ENCODE data around the gene FBXW10B. TPM values are rescaled to one million over a fixed set of nuclear protein-coding genes. Genes with fewer than 3 reads are reported as not detected.
"Not testable (repeated sequence)": the region's sequence is repeated elsewhere in the genome, so short reads cannot be mapped to it uniquely, and the experiment has no call there.

Gene FBXW10B
- total RNA-seq, 1 donor, result 0.21 TPM

- peaks cover 23% of the 10 kb centered on the region for H3K4me1 ChIP-seq (ENCODE audit: insufficient read depth, low read length)
- H3K27me3 ChIP-seq (ENCODE audit: insufficient read depth, low read length), result no peaks in the 10 kb centered on the region
- no peaks in the 10 kb centered on the region for H3K9me3 ChIP-seq (ENCODE audit: low read depth, low read length)
- no peak overlapping the region for H3K4me3 ChIP-seq (ENCODE audit: low read length)
Measured at GRCh38 chr17:15649861-15650421, 30.4 kb upstream of the FBXW10B start.

- no peaks in the 10 kb centered on the region for H3K9me3 ChIP-seq (ENCODE audit: low read depth, low read length)
- H3K4me3 ChIP-seq (ENCODE audit: low read length), result no peak overlapping the region
- no peaks in the 10 kb centered on the region for H3K27me3 ChIP-seq (ENCODE audit: insufficient read depth, low read length)
- peaks cover 23% of the 10 kb centered on the region for H3K4me1 ChIP-seq (ENCODE audit: insufficient read depth, low read length)
Measured at GRCh38 chr17:15648386-15648785, 28.9 kb upstream of the FBXW10B start.

- H3K9me3 ChIP-seq (ENCODE audit: low read depth, low read length); H3K4me3 ChIP-seq (ENCODE audit: low read length); H3K27me3 ChIP-seq (ENCODE audit: insufficient read depth, low read length): not testable (repeated sequence)
- peaks cover 13% of the 10 kb centered on the region for H3K4me1 ChIP-seq (ENCODE audit: insufficient read depth, low read length)
Measured at GRCh38 chr17:15645942-15646312, 26.4 kb upstream of the FBXW10B start.

- not testable (repeated sequence) for H3K27me3 ChIP-seq (ENCODE audit: insufficient read depth, low read length); H3K9me3 ChIP-seq (ENCODE audit: low read depth, low read length); H3K4me3 ChIP-seq (ENCODE audit: low read length); H3K4me1 ChIP-seq (ENCODE audit: insufficient read depth, low read length)
Measured at GRCh38 chr17:15645099-15645941, 25.8 kb upstream of the FBXW10B start.

- not testable (repeated sequence) for H3K4me1 ChIP-seq (ENCODE audit: insufficient read depth, low read length); H3K9me3 ChIP-seq (ENCODE audit: low read depth, low read length); H3K4me3 ChIP-seq (ENCODE audit: low read length); H3K27me3 ChIP-seq (ENCODE audit: insufficient read depth, low read length)
Measured at GRCh38 chr17:15642505-15643251, 23.2 kb upstream of the FBXW10B start.

- not testable (repeated sequence) for H3K4me1 ChIP-seq (ENCODE audit: insufficient read depth, low read length)
Measured at GRCh38 chr17:15642014-15642413, 22.5 kb upstream of the FBXW10B start.

GRCh38 chr17:15630930-15631453, 11.5 kb upstream of the FBXW10B start:
- not testable (repeated sequence) for H3K27me3 ChIP-seq (ENCODE audit: insufficient read depth, low read length); H3K4me3 ChIP-seq (ENCODE audit: low read length); H3K9me3 ChIP-seq (ENCODE audit: low read depth, low read length); H3K4me1 ChIP-seq (ENCODE audit: insufficient read depth, low read length)

More at GRCh38 chr17:15642014-15642413, 22.5 kb upstream of the FBXW10B start:
- H3K9me3 ChIP-seq (ENCODE audit: low read depth, low read length); H3K4me3 ChIP-seq (ENCODE audit: low read length); H3K27me3 ChIP-seq (ENCODE audit: insufficient read depth, low read length): not testable (repeated sequence)

GRCh38 chr17:15629991-15630390, 10.5 kb upstream of the FBXW10B start:
- not testable (repeated sequence) for H3K9me3 ChIP-seq (ENCODE audit: low read depth, low read length); H3K4me1 ChIP-seq (ENCODE audit: insufficient read depth, low read length); H3K4me3 ChIP-seq (ENCODE audit: low read length); H3K27me3 ChIP-seq (ENCODE audit: insufficient read depth, low read length)

GRCh38 chr17:15623661-15624209, 4.2 kb upstream of the FBXW10B start:
- H3K4me1 ChIP-seq (ENCODE audit: insufficient read depth, low read length); H3K4me3 ChIP-seq (ENCODE audit: low read length); H3K27me3 ChIP-seq (ENCODE audit: insufficient read depth, low read length); H3K9me3 ChIP-seq (ENCODE audit: low read depth, low read length): not testable (repeated sequence)

GRCh38 chr17:15623255-15623654, 3.8 kb upstream of the FBXW10B start:
- not testable (repeated sequence) for H3K4me1 ChIP-seq (ENCODE audit: insufficient read depth, low read length); H3K4me3 ChIP-seq (ENCODE audit: low read length); H3K27me3 ChIP-seq (ENCODE audit: insufficient read depth, low read length); H3K9me3 ChIP-seq (ENCODE audit: low read depth, low read length)

GRCh38 chr17:15622124-15622523, 2.6 kb upstream of the FBXW10B start:
- not testable (repeated sequence) for H3K9me3 ChIP-seq (ENCODE audit: low read depth, low read length); H3K27me3 ChIP-seq (ENCODE audit: insufficient read depth, low read length); H3K4me1 ChIP-seq (ENCODE audit: insufficient read depth, low read length); H3K4me3 ChIP-seq (ENCODE audit: low read length)

- H3K4me3 ChIP-seq (ENCODE audit: low read length); H3K9me3 ChIP-seq (ENCODE audit: low read depth, low read length); H3K27me3 ChIP-seq (ENCODE audit: insufficient read depth, low read length); H3K4me1 ChIP-seq (ENCODE audit: insufficient read depth, low read length): not testable (repeated sequence)
Measured at GRCh38 chr17:15616828-15617227, 2.7 kb downstream of the FBXW10B start.

GRCh38 chr17:15615850-15616249, 3.7 kb downstream of the FBXW10B start:
- H3K27me3 ChIP-seq (ENCODE audit: insufficient read depth, low read length); H3K4me1 ChIP-seq (ENCODE audit: insufficient read depth, low read length); H3K4me3 ChIP-seq (ENCODE audit: low read length); H3K9me3 ChIP-seq (ENCODE audit: low read depth, low read length): not testable (repeated sequence)

- H3K4me1 ChIP-seq (ENCODE audit: insufficient read depth, low read length); H3K27me3 ChIP-seq (ENCODE audit: insufficient read depth, low read length); H3K4me3 ChIP-seq (ENCODE audit: low read length); H3K9me3 ChIP-seq (ENCODE audit: low read depth, low read length): not testable (repeated sequence)
Measured at GRCh38 chr17:15613111-15613510, 6.4 kb downstream of the FBXW10B start.

- H3K9me3 ChIP-seq (ENCODE audit: low read depth, low read length); H3K4me3 ChIP-seq (ENCODE audit: low read length); H3K4me1 ChIP-seq (ENCODE audit: insufficient read depth, low read length); H3K27me3 ChIP-seq (ENCODE audit: insufficient read depth, low read length): not testable (repeated sequence)
Measured at GRCh38 chr17:15592960-15593359, 26.5 kb downstream of the FBXW10B start.

All from mononuclear cell (primary cell).